Mucosa of descending colon (tissue), 3 donors: ENCODE data around the gene SP9. TPM values are rescaled to one million over a fixed set of nuclear protein-coding genes. Genes with fewer than 3 reads are reported as not detected.
A peak's percentile ranks its signal among the peaks of the same experiment; 100 is the strongest.

Experiments used
- ATAC-seq: fragments of 200-7000 bp; cut with Tn5 transposase; one replicate; pipeline ENCODE4 v1.9.1; 2020; ENCODE audit warnings: mild to moderate bottlenecking, moderate library complexity
- DNase-seq, 3 donors: peaks; one replicate each; pipeline ENCODE4 v3.0.0-alpha.2; 2020
- H3K36me3 ChIP-seq: fragments of 200-600 bp; one replicate; pipeline ENCODE4 v1.8.0; 2021; ENCODE audit warnings: low read depth, mild to moderate bottlenecking
- H3K4me1 ChIP-seq: fragments of 200-600 bp; one replicate; pipeline ENCODE4 v1.8.0; 2021; ENCODE audit warnings: low read depth, mild to moderate bottlenecking
- H3K4me3 ChIP-seq: fragments of 200-600 bp; one replicate; pipeline ENCODE4 v1.8.0; 2021; ENCODE audit warnings: mild to moderate bottlenecking
- H3K9me3 ChIP-seq: fragments of 200-600 bp; one replicate; pipeline ENCODE4 v1.8.0; 2021; ENCODE audit warnings: mild to moderate bottlenecking
- intact Hi-C, 2 donors: fragments of 100-400 bp; cut with DNase I in 1 of 2; cut with micrococcal nuclease in 1 of 2; formaldehyde crosslinking; loops; one replicate each; pipeline versions ENCODE4 v1.11.0 to v1.11.1; 2022; cut with DNase I, micrococcal nuclease
- total RNA-seq, 3 donors: library from RNA; stranded (reverse); fragmentation: NEBNext Ultra II Directional in 2 of 3; extraction: Animal tissue kit (Norgen Biotek cat#: 25700) in 2 of 3; gene quantifications; one replicate each; pipeline versions ENCODE4 v1.2.1 to v1.2.4, GENCODE V29; 2021 to 2023
- TF ChIP-seq, protein P1 (sequence below): fragments of 200-600 bp; IDR thresholded peaks from one replicate; pipeline ENCODE4 v1.8.0; 2022; ENCODE audit warnings: antibody characterized with exemption, mild to moderate bottlenecking
- donor health status: DM: no; HTN: no; CAD: no; lungs with moderate emphysema.
- donor health status: DM: no; HTN: no; CAD: no.
- donor health status: DM: no; HTN: yes; CAD: no.

SP9 gene
- total RNA-seq, 3 donors from 2014 or later: not detected

DNA sequence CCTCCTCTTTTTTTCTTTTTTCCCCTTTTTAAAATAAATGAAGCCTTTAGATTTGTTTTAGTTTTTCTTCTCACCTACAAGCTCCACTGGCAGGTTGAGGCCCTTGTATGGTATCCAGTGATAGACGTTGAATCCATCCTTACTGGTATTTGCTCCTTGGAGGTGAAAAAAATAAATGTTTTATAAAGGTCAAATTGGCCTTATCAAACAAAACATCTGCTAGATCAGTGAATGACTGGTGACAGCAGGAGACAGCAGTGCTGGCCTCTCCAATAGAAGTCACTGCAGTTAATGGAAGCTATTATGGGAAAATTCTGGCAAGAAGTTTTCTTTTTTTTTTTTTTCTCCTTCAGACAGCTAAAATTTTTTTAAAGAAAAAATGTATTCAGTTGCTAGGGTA lies 12.6 kb upstream of the SP9 start:
- ATAC-seq (no peak), DNase-seq (no peak)
- no peaks in the 10 kb centered on the region for H3K36me3 ChIP-seq
- TF ChIP-seq, protein P1, sequence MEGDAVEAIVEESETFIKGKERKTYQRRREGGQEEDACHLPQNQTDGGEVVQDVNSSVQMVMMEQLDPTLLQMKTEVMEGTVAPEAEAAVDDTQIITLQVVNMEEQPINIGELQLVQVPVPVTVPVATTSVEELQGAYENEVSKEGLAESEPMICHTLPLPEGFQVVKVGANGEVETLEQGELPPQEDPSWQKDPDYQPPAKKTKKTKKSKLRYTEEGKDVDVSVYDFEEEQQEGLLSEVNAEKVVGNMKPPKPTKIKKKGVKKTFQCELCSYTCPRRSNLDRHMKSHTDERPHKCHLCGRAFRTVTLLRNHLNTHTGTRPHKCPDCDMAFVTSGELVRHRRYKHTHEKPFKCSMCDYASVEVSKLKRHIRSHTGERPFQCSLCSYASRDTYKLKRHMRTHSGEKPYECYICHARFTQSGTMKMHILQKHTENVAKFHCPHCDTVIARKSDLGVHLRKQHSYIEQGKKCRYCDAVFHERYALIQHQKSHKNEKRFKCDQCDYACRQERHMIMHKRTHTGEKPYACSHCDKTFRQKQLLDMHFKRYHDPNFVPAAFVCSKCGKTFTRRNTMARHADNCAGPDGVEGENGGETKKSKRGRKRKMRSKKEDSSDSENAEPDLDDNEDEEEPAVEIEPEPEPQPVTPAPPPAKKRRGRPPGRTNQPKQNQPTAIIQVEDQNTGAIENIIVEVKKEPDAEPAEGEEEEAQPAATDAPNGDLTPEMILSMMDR: no peak
- H3K9me3 ChIP-seq: no peaks in the 10 kb centered on the region
- H3K4me3 ChIP-seq: no peak overlapping the region
- H3K4me1 ChIP-seq: peaks cover 10% of the 10 kb centered on the region
- intact Hi-C loops: no loop called here

DNA sequence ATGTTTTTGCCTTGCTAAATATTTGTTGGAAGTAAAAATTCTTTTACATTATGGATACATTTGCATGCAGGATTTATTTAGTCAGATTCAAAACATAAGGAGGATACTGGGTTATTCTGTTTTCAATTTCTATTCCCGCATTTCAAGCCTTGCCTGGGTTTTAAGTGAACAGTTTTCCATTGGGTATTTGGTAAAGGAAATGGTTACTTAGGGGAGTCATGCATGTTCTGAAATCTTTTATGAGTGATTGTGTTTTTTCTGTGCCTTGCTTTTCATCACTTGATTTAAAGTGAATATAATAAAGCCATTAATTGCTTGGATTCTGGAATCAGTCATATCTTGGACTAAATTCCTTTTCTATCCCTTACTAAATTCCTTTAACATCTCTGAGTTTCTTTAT lies 12.0 kb upstream of the SP9 start:
- no peak for DNase-seq
- intact Hi-C loops: no loop called here
- no peak for ATAC-seq

DNA sequence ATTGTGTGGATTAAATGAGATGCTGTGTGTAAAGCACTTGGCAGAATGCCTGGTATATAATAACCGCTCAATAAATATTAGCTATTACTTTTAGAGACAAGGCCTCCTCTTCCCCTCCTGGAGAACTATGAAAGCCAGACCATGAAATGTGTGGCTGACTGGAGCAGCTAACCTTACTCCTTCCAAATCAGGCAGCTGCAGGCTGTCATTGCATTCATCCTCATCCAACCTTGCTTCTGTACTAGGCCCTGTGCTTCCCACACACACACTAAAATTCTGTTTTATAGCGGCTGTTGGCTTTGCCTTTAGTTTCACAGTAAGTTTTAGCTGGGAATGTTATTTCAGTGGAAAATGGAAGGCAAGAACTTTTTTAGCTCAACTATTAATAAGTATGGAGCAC lies 10.2 kb upstream of the SP9 start:
- no peak overlapping the region for H3K4me3 ChIP-seq
- TF ChIP-seq, protein P1: no peak
- intact Hi-C loops: no loop called here
- peaks cover 21% of the 10 kb centered on the region for H3K4me1 ChIP-seq
- ATAC-seq: no peak
- no peaks in the 10 kb centered on the region for H3K9me3 ChIP-seq
- no peaks in the 10 kb centered on the region for H3K36me3 ChIP-seq
- no peak for DNase-seq

More for the DNA sequence above, 12.0 kb upstream of the SP9 start:
- TF ChIP-seq, protein P1: no peak
- Histone ChIP-seq H3K36me3 (no peaks in the 10 kb centered on the region), H3K4me1 (peaks cover 15% of the 10 kb centered on the region), H3K4me3 (no peak overlapping the region), H3K9me3 (no peaks in the 10 kb centered on the region)

DNA sequence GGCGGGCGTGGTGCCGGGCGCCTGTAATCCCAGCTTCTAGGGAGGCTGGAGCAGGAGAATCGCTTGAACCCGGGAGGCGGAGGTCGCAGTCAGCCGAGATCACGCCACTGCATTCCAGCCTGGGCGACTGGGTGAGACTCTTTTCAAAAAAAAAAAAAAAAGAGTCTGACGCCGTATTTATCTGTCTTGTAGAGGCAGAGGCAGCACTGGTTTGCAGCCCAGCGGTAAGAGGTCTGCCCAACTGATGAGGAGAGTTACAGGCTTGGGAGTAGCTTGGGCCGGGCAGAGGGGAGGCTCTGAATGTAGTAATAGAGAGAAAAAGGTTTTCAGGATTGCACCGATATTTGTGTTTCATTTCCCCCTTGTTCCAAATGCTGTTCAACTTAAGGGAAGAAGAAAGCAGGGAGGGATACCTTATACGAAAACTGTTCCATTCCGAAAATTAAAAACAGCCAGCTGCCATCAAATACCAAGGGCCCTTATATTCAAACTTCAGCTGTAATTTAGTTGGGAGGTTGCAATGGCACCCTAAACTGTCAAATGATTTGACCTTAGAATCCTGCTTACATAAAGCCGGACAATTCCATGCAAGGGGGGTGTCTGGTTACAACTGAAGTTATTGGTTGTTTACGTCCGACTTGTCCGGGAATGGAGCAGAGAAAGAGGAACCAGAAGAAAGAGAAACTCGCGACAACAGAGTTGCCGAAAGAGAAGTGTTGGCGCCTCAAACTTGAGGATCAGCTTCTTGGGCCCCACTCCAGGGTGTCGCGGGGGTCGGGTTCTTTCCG lies 9.2 kb upstream of the SP9 start:
- intact Hi-C loops: no loop called here
- Histone ChIP-seq H3K4me3 (no peak overlapping the region), H3K9me3 (no peaks in the 10 kb centered on the region), H3K36me3 (no peaks in the 10 kb centered on the region), H3K4me1 (peaks cover 21% of the 10 kb centered on the region)
- TF ChIP-seq, protein P1: no peak
- DNase-seq: peak in 1 of 3 donors; percentile 11
- ATAC-seq: no peak

DNA sequence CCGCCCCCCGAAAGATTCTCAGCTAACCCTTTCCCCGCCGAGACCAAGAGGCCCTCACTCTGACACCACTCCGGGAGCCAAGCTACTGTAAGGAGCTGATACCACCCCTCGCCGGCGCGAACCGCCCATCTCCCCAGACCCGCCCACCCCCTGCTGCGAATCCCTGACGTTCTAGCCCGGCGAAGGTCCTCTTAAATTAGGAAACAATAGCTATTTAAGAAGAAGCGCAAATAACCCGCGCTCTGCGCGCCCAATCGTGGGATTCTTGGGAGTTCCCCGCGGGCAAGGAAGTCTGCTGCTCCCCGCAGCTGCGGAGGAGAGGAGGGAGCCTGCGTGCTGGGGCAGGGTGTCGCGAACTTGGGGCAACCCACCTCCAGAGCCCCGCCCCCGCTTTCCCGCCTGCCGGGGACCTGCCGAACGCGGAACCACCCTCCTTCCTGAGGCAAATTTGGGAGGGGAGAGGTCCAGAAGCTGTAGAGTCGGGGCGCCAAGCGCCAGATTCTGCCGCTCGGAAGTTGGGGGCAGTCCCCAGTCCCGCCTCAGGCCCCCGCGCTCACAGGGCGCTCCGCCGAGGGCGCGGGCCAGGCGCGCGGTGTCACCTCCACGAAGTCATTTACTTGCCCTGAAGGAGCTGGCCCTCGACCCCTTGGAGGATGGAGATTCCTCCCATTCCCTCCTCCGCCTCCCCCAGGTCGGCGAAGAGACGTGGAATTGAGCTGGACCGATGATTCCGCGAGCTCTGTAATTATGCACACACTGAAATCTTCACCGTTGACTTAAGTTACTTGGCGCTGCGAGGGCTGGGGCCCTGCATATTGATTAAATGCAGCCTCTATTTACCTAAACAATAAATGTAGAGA lies 8.4 kb upstream of the SP9 start:
- Histone ChIP-seq H3K4me1 (peaks cover 21% of the 10 kb centered on the region), H3K9me3 (no peaks in the 10 kb centered on the region), H3K4me3 (no peak overlapping the region), H3K36me3 (no peaks in the 10 kb centered on the region)
- DNase-seq (peak in 2 of 3 donors; percentile 12 to 55), ATAC-seq (peak; percentile 26)
- intact Hi-C loops: no loop called here
- TF ChIP-seq, protein P1: no peak
